ENCODE results near the gene NAA35.

GRCh38 chr9:85995097-85995496, 54.2 kb downstream of the NAA35 start:
- TF ChIP-seq CTCF (conservative IDR thresholded peaks at IDR 0.05) (no peak), EZH2 (IDR thresholded peaks at IDR 0.05; ENCODE audit: low read depth) (no peak)
